Prostate gland (tissue), 2 donors: ENCODE measurements around the gene BDNF.

ENCODE experiments used
- CTCF ChIP-seq, 4 experiments: fragments of 200-600 bp in 2 of 4; fragments of 450-650 bp in 2 of 4; sonication (generic) in 2 of 4; IDR thresholded peaks; 1 replicate in 3 of 4; 2 replicates in 1 of 4; pipeline ENCODE4 v1.5.1; 2016 to 2019; ENCODE audit warnings: antibody characterized with exemption in 4 of 4, mild to moderate bottlenecking in 2 of 4, moderate library complexity in 2 of 4
- POLR2A ChIP-seq: fragments of 450-650 bp; IDR thresholded peaks from one replicate; pipeline ENCODE4 v1.6.1; 2016; ENCODE audit warnings: antibody characterized with exemption, mild to moderate bottlenecking
- POLR2AphosphoS5 ChIP-seq: sonication (generic); formaldehyde crosslinking; IDR thresholded peaks from one replicate; pipeline ENCODE4 v1.6.1; 2017; ENCODE audit warnings: antibody characterized with exemption

GRCh38 chr11:27696115-27696514, 4.1 kb downstream of the BDNF start:
- no peak for TF ChIP-seq POLR2AphosphoS5
- TF ChIP-seq CTCF (IDR thresholded peaks at IDR 0.05), result no peak
- no peak for TF ChIP-seq POLR2A
